IPS-15b (cell line): Measurements from ENCODE around the gene ABO.
"Not testable (repeated sequence)": the region's sequence is repeated elsewhere in the genome, so short reads cannot be mapped to it uniquely, and the experiment has no call there.

Source experiments
- H3K27me3 ChIP-seq: one replicate; pipeline ENCODE4 v1.6.1; 2013; ENCODE audit warnings: low read length; ENCODE audit not compliant: control insufficient read depth, insufficient read depth
- H3K36me3 ChIP-seq: one replicate; pipeline ENCODE4 v1.6.1; 2013; ENCODE audit warnings: low read length; ENCODE audit not compliant: control insufficient read depth, insufficient read depth
- H3K4me1 ChIP-seq: one replicate; pipeline ENCODE4 v1.6.1; 2013; ENCODE audit warnings: mild to moderate bottlenecking, low read length; ENCODE audit not compliant: control insufficient read depth, insufficient read depth
- H3K4me3 ChIP-seq: one replicate; pipeline ENCODE4 v1.5.1; 2013; ENCODE audit warnings: low read depth, low read length
- H3K9ac ChIP-seq: one replicate; pipeline ENCODE4 v1.6.1; 2013; ENCODE audit warnings: low read depth, mild to moderate bottlenecking, low read length
- H3K9me3 ChIP-seq: one replicate; pipeline ENCODE4 v1.6.1; 2013; ENCODE audit warnings: mild to moderate bottlenecking, low read length; ENCODE audit not compliant: control insufficient read depth, insufficient read depth

The ABO gene

DNA sequence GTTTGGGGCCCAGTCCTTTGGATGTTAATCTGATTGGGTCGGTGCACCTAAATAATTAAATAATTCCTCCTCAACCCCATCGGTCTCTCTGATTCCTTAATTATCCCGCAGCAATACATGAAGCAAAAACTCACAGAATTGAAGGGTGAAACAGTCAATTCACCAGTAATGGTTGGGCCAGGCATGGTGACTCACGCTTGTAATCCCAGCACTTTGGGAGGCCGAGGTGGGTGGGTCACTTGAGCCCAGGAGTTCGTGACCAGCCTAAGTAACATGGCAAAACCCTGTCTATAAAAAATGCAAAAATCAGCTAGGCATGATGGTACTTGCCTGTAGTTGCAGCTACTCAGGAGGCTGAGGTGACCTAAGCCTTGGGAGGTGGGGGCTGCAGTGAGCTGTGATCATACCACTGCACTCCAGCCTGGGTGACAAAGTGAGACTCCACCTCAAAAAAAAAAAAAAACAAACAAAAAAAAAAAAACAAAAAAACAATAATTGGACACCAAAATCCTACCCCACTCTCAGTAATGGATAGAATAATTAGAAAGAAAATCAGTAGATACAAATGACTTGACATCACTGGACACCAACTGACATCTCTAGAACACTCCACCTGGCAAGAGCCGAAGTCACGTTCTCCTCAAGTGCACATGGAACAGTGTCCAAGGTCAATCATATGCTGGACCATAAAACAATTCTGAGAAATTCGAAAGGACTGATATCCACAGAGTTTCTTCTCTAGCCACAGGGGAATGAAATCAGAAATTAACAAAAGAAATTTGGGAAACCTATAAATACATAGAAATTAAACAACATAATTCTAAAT, 5.3 kb downstream of the ABO start:
- Histone ChIP-seq H3K27me3 (peaks cover 25% of the 10 kb centered on the region), H3K36me3 (no peaks in the 10 kb centered on the region), H3K4me1 (no peaks in the 10 kb centered on the region), H3K9ac (no peak overlapping the region), H3K9me3 (no peaks in the 10 kb centered on the region), H3K4me3 (no peak overlapping the region)

- peaks cover 19% of the 10 kb centered on the region for H3K27me3 ChIP-seq
- not testable (repeated sequence) for H3K36me3 ChIP-seq, H3K9ac ChIP-seq, H3K4me1 ChIP-seq, H3K9me3 ChIP-seq, H3K4me3 ChIP-seq
These were observed 5.9 kb downstream of the ABO start for GRCh38 chr9:133269136-133269535.

GRCh38 chr9:133268335-133269056, 6.5 kb downstream of the ABO start:
- Histone ChIP-seq H3K4me3 (no peak overlapping the region), H3K27me3 (peaks cover 13% of the 10 kb centered on the region), H3K9ac (no peak overlapping the region)

DNA sequence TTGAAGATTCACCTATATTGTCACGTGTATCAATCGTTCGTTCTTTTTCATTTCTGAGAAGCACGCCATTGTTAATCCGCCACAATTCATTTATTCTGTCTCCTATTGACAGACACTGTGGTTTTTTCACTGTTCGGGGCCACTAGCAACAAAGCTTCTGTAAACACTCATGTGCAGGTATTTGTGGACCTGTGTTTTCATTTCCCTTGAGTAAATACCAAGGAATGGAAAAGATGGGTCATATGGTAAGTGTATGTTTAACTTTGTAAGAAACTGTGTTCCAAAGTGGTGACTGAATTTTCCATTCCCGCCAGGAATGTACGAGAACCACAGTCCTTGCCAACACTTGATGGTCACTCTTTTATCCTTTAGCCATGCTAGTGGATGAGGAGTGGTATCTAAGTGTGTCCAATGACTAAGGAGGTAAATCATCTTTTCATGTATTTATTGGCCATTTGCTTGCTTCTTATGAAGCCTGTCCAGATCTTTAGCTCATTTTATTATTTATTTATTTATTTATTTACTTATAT, 10.7 kb downstream of the ABO start:
- H3K9ac ChIP-seq: no peak overlapping the region
- H3K4me3 ChIP-seq: no peak overlapping the region
- H3K36me3 ChIP-seq: no peaks in the 10 kb centered on the region
- no peaks in the 10 kb centered on the region for H3K4me1 ChIP-seq
- H3K9me3 ChIP-seq: no peaks in the 10 kb centered on the region
- no peaks in the 10 kb centered on the region for H3K27me3 ChIP-seq

More at GRCh38 chr9:133268335-133269056, 6.5 kb downstream of the ABO start:
- Histone ChIP-seq H3K36me3 (no peaks in the 10 kb centered on the region), H3K9me3 (no peaks in the 10 kb centered on the region), H3K4me1 (no peaks in the 10 kb centered on the region)

DNA sequence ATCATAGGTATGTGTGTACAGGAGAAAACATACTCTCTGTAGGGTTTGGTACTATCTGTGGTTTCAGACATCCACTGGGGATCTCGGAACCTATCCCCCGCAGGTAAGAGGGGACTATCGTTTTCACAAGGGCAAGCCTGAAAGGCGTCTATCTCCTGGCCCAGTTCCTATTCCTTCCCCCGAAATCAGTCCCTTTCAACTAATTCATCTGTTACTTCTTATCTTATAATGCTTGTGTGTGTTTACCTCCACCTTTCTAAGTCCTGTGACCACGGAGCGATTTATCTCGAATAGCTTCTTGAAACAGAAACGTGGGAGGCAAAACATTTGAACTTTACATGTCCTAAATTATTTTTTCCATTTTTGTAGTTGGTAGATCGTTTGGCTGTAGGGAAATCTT, 11.4 kb downstream of the ABO start:
- Histone ChIP-seq H3K27me3 (no peaks in the 10 kb centered on the region), H3K9ac (no peak overlapping the region), H3K4me3 (no peak overlapping the region), H3K9me3 (no peaks in the 10 kb centered on the region), H3K4me1 (no peaks in the 10 kb centered on the region), H3K36me3 (no peaks in the 10 kb centered on the region)

DNA sequence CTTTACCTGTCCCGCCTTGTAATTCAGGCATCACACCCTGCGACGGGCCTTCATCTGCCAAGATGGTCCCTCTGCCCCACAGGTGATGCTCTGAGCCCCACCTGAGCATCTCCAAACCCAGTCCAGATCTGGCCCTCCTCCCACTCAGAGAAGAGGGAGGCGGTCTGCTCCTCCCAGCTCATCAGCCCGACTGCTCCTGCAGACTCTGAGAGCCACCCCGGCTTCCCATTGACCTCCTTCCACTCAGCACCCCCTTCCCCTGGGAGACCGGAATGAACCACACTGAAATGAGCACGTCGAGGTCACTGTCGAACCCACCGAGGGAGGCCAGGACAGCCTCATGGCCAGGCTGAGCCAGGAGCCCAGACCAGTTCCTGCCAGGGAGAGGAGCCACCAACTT, 12.8 kb downstream of the ABO start:
- H3K9me3 ChIP-seq: no peaks in the 10 kb centered on the region
- H3K27me3 ChIP-seq: no peaks in the 10 kb centered on the region
- no peak overlapping the region for H3K9ac ChIP-seq
- no peaks in the 10 kb centered on the region for H3K36me3 ChIP-seq
- H3K4me3 ChIP-seq: no peak overlapping the region
- peaks cover 2% of the 10 kb centered on the region for H3K4me1 ChIP-seq

DNA sequence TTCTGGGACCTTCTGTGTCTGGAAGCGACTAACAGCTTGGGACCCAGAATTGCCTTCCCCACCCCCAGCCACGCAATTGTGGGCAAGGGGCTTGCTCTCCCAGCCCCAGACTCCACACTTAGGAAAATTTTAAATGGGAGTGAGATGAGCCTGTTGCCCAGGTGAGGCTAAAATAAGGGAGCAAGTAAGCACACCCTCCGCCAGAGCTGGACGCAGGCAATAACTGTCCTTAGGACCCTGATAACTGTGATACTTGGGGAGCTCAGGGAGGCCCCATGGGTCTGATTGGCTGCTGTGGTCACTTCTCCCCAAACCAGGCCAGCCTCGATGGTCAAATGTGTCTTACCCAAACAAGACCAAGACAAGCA, 13.3 kb downstream of the ABO start:
- Histone ChIP-seq H3K27me3 (no peaks in the 10 kb centered on the region), H3K4me1 (peaks cover 2% of the 10 kb centered on the region), H3K36me3 (no peaks in the 10 kb centered on the region), H3K4me3 (no peak overlapping the region), H3K9me3 (no peaks in the 10 kb centered on the region), H3K9ac (no peak overlapping the region)

DNA sequence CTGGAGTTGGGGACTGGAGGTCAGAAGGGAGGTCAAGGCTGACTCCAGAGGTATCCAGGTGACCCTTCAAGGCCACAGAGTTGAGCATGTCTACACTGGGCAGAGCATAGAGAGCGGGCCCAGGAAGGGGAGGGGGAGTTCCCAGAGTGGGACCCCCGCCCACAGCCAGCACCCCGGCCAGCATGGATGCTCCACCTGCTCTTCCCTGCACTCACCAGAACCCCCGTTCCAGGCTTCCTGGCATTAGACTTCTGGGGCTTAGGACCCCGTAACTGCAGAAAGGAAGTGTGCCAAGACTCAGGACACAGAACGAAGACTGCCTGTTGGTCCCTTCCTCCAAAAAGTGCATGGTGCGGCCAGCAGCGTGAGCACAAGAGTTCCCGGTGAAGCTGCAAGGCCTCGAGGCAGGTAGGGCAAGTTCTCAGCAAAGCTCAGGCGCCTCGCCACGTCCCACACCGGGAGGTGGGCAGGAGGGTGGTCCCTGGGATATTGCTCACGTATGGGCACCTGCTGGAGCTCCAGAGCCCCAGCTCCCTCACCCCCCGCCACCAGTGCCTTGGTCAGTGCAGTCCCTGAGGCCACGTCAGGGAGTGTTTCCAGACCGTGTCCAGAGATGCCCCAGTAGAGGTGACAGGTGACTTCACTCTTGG, 13.8 kb downstream of the ABO start:
- Histone ChIP-seq H3K9ac (no peak overlapping the region), H3K36me3 (no peaks in the 10 kb centered on the region), H3K9me3 (no peaks in the 10 kb centered on the region), H3K4me3 (no peak overlapping the region), H3K27me3 (no peaks in the 10 kb centered on the region), H3K4me1 (peaks cover 2% of the 10 kb centered on the region)

DNA sequence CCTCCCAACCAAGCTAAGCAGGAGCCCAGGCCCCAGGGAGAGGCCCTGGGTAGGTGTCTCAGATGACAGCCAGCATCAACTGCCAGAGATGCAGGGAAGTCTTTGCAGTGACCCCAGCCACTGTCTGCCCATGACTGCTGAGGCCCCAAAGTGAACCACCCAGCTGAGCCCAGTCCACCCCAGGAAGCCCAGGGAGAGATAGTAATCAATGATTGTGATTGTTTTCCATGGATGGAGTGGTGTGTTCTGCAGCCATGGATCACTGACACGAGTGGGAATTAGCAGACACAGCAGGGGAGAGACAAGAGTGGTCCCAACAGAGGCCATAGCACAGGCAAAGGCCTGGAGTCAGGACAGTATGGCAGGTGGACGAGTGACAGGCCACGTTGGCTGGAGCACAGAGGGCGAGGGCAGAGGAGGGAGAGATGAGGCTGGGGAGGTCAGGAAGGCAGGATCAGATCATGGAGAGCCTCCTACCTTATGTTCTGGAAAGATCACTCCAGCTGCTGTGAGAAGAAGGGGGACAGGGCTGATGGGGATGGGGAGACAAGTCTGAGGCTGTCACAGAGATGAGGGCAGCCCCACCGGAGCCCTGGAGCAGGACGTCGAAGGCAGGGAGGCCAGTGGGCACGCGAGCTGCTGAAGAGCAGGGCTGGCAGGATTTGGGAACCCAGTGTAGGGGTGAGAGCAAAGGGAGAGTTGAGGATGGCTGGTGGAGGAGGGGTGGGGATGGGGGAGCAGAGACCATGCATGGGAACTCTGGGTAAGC, 14.5 kb downstream of the ABO start:
- Histone ChIP-seq H3K9me3 (no peaks in the 10 kb centered on the region), H3K9ac (no peak overlapping the region), H3K27me3 (no peaks in the 10 kb centered on the region), H3K4me1 (peaks cover 2% of the 10 kb centered on the region), H3K36me3 (no peaks in the 10 kb centered on the region), H3K4me3 (no peak overlapping the region)

- H3K4me1 ChIP-seq: peaks cover 2% of the 10 kb centered on the region
- H3K27me3 ChIP-seq: no peaks in the 10 kb centered on the region
- no peaks in the 10 kb centered on the region for H3K9me3 ChIP-seq
- H3K36me3 ChIP-seq: no peaks in the 10 kb centered on the region
- no peak overlapping the region for H3K9ac ChIP-seq
- no peak overlapping the region for H3K4me3 ChIP-seq
These were observed 16.7 kb downstream of the ABO start for GRCh38 chr9:133258061-133259015.
